Embryonic facial prominence (tissue), 1 donor: ENCODE measurements around the gene ITIH3.

Source experiments
- DNase-seq: peaks from one replicate; pipeline ENCODE4 v3.0.0-alpha.2; 2016; ENCODE audit errors: extremely low spot score

The ITIH3 gene

DNA sequence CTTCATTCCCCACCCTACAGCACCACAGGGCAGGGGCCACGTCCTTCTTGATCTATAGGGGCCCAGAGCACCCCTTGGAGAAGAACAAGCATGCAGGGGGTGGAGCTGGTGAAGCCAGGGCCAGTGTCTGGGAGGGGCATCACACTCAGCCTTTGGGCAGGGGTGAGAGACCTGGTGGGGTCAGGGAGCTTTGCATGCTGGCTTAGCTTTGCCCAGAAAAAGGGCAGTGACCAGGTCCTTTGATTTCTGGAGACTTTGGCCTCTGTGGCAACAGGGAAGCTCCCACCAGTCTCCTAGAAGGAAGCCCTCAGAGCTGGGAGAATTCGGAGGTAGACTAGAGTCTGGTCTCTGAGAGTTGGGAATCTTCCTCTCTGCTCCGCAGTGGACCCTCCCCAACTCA lies 34.9 kb downstream of the ITIH3 start:
- DNase-seq: no peak

DNA sequence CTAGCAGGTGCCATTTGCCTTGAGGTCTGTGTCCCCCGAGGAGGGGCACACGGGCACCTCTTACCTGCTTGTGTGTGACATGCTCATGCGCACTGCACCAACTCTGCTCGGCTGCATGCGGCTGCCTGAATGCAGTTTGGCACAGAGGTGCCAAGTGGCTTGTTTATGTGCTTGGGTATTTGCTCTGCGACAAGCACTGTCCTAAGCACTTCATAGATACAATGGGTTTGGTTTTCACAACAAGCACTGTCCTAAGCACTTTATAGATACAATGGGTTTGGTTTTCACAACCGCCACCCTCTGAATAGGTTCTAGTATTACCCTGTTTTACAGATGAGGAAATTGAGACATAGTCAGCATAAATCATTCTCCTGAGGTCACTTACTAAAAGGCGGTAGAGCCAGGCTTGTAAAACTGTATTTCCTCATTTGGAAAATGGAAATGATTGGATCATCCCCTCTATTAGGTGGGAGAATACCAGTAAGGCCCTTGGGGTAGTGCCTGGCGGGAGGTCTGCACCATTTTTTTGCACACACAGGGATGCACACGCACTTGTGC lies 35.4 kb downstream of the ITIH3 start:
- DNase-seq: no peak

DNA sequence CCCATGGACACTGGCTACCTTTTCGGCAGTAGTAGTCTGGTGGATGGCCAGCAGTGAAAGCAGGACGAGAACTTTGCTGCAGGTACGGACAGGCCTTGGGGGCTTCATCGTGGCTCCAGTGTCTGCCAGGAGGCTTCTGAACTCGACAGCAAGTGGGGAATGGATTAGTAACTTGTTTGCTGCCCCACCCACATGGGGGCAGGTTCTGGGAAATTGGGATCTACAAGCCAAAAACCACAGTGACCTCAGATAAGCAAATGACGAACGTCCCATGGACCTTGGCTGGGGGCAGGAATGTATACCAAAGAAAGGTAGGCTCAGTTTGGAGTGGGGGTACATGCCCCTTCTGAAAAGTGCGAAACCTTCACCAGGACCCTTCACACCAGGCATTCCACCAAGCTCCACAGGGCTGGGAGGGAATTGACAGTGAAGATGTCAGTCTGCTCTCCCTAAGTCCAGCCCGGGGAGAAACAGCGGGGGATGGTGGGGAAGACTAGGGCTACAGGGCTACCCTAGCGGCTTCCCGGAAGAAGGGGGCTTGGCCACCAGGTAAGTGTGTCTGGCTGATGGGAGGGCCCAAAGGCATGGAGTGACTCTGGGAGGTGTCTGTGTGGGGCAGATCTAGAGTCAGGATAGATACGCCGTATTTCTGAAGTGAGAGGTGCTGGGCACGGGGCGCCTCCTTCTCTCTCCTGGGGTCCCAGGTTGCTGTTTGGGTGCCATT lies 36.1 kb downstream of the ITIH3 start, which contains the start of gene ITIH4:
TSS of gene ITIH4 (minus strand) at position 138 of the 724 bp plus-strand sequence. CDS start at position 108, 30 bp downstream.
- no peak for DNase-seq

DNA sequence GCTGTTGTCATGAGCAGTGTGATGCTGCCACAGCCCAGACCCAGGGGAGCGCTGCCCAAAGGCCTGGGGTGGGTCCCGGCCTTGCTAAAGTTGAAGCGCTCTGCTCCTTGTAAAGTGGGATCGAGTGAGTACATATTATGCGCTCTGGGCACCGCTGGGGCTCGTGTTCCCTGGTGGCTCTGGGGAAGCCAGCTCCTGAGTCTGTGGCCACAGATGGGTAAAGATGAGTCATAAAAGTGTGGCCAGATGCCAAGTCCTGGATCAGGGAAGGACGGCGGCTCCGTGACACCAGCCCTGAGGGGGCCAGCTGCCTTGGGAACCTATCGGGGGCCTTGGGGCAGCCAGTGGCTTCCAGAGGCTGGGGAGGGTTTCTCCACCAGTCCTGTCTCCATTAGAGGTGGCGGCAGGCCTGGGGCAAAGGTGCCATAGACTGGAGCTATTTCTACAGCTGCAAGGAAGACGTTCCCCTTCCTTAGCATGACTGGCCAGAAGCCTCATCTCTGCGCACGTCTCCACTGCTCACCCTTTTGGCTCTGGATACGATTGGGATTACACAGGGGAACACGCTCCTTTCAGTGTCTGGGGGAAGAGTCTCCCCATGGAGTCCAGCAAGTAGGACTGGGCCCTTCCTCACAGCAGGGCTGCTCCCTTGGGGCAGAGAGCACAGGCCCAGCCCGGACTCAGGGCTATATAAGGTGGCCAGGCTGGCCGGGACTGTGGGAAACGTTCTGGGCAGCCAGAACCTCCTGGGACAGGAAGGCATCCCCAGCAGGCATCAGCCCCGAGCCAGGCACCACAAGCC lies 37.1 kb downstream of the ITIH3 start:
- DNase-seq: no peak

DNA sequence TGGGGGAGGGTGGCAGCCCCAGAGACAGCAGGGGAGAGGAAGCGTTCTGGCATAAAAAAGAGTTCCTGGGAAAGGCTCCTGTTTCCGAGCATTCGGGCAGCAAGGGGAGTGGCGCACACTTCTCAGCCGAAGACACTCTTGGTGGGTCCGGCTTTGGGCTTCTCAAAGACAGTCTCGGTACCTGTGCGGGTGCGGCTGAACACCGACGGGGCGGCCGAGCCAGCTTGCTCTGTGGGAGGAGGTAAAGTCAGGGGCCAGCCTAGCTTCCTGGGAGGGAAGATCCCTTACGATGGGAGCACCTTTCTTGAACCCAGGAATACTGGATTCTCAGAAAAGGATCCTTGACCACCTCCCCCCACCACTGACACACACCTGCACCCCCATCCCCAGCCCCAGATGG lies 38.6 kb downstream of the ITIH3 start:
- no peak for DNase-seq

DNA sequence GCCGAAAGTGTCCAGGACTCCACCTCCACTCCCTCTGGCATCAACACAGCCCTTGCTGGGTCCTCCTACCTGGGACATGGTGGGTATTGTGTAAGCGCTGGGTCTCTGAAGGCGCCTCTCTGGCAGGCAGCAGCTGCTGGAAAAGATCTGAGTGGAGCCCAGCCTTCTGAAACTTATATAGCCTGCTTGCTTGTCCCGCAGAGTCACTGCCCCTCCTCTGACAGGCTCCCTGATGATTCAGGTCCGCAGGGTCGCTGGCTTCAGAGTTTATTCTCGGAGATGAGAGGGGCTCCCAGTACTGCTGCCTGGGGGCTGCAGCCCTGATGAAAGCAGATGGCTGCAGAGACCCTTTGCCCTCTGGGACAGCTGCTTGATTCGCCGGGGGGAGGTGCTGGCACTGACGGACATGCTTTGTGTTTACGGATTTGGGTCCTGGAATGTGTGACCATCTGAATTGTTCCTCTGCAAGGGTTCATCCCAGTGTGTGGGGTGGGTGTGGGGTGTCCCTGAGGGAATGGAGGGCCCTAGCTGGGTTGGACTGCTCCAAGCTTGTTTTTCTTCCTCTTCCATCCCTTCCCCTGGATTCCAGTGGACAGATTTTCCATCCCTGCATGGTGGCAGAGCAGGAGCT lies 40.4 kb downstream of the ITIH3 start, which contains the start of gene MUSTN1:
TSS of gene MUSTN1 (minus strand) at position 149 of the 631 bp plus-strand sequence. CDS start at position 78, 71 bp downstream.
- DNase-seq: no peak

DNA sequence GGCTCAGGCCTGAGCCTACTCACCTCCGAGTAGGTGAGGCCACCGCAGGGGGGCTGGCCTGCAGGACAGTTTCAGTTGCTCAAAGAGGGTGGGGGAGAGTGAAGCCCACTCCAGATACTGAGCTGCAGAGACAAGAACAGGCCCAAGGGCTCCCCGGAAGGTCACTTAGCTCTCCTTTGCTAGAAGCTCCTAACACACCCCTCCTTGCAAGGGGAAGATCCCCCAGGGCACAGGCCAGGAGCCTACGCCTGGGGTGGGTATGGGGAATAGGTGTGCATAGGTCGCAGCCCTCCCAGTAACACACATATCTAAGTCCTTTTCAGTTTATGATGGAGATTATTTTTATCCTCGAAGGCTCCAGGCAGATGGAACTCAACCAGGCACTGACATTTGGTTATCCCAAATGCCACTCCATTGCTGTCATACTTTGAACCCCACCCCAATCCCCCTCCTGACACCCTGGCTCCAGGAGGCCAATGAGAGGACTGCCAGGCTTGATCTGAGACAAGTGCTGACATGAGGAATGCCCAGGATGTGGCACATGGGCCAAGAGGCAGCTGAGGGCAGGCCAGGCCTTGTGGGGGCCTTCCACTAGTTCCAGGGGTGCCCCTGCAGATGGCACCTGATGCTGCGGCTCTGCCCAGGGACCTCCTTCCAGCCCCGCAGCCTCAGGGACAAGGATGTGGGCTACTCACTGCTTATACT lies 41.3 kb downstream of the ITIH3 start:
- DNase-seq: no peak

DNA sequence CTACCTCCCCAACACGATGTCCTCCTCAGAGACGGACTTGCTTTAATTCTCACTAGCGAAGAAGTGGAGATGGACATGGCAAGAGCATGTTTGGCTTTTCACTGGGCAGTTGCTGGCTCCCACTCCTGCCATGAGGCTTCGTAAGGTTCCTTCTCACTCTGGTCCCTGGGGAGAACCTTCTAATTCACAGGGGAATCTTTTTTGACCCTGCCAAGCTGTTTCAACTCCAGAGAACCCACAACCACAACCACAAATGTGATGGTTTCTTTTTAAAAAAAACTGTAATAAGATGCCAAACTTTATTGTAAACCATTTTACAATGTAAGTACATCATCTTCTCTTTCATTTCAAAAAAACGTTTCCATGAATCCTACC lies 41.9 kb downstream of the ITIH3 start:
- DNase-seq: no peak

DNA sequence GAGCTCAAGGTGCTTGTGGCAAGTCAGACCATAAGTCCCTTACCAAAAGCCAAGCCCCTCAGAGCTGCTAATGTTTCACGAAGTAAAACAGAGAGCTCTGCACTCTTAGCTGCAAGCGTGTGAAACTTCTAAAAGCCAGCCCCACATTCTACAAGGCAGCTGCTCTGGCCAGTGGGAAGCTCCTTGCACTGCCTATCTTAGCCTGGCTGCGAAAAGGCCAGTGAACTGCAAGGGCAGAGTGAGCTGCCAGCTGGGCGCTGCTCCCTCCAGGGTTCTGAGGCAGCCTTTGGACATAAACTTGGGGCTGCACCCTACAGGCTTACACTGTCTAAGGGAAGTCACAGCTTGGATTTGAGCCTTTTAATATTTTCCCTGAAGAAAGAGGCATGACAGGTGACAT lies 42.4 kb downstream of the ITIH3 start:
- no peak for DNase-seq

DNA sequence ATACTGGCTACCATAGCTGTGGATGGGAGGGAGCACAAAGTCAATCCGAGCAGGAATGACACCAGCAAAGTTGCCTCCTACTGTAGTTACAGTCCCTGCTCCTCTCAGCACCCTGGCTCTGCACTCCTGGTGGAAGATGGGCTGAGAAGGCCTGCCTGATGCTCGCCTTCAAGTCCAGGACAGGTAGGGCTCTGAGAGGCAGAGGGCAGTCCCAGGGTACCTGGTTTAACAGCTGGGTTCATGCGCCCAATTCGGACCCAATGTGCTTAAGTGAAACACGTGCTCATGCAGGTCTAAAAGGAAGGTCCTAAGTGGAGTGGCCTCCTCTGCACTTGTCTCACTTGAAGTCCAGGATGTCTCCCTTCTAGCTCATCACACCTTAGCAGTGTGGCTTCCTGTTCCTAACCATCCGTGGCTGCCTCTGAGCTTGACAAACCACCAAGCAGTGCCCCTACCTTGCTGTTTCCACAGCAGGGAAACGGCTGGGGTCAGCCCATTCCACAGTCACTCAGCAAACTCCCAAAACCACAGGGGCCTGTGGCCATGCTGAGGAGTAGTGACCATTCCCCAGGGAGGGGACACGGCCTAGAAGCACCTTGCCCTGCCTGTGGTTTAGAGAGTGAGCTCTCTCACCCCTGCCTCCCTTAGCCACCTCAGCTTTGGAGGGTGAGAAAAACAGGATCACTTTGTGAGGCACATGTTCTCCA lies 44.1 kb downstream of the ITIH3 start:
- DNase-seq: no peak

DNA sequence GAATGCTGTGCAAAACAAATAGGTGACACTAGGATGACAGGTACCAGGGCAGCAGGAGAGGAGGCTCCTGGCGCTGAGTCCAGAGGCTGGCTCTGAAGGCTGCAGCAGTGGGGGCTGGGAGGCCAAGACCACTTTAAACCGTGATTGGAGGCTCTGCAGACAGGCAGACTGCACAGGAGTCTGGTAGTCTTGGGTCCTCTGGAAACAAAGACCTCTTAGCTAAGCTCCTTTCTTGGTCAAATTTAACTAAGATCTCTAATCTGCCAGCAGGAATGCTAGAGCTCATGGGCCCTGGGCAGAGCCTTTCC lies 44.6 kb downstream of the ITIH3 start:
- no peak for DNase-seq

DNA sequence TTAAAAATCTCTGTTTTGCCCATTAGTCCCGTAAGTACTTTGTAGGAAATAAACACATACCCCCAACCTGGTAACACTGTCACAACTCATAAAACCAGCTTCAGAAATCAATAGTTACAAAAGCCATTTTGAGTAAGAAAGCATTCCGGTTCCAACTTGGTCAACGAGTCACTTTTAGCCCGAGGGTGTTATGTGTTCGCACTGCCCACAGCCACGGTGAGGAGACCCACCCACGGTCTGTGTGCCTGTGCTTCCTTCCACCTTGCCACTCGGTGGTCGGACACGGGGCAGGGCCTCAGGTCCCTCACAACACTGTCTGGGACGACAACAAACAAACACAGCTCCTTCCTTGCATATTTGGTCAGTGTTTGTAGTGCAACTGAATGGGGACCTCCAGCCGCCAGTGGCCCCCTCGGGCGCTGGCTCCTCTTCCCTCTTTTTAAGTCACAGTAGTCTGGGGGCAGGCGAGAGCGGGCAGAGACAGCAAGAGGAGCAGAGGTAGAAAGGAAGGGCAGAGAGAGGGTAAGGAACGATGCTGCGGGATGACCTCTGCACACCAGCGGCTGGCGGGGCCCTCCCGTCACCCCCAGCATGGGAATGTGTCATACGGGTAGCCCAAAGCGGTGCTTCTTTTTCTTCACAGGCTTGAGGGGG lies 45.4 kb downstream of the ITIH3 start:
- no peak for DNase-seq

DNA sequence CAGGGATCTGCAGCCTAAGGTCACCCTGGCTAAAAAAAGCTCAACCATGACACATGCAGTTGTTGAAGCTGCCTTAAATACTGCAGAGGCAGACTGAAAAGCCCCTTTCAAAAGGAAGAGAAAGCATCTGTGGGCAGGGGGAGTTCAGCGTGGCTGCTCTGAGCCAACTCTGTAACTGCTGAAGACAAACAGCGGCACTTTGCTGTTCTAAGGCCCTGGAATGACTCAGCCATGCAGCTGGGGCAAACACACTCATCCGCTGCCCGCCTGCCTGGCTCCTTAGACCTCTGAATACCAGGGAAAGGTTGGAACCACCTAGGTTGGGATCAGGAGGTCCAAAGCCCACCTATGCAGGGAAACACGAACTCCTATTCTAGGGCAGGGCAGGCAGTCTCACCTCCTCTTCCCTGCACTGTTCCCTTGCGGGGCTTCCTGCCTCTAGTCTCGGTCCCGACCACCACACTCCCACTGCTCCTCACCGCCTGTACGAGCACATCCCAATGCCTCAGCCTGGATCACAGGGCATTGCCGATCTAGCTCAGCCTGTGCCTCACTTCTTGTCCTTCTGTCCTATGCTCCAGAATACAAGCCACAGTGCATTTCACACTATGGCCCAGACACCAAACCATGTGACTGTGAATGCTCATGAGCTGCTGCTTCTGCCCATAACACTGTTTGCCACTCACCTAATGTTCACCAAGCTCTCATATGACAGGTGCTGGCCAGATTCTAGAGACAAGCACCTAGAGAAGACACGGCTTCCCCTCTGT lies 46.8 kb downstream of the ITIH3 start:
- no peak for DNase-seq

DNA sequence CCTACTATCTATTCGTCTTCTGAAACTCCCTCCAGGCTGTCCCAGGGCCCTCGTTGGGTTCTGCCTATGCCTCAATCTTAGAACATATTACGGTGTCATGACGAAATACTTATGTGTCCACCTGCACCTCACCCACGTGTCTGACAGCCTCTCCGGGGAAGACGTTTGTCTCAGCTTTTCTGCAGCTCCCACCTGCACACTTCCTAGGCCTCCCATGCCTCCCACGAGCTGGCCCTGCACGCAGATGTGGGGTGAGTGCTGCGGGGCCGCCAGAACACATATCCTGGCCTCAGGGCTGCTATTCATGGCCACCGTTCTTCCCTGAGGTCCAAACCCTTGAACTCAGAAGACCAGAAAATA lies 47.4 kb downstream of the ITIH3 start:
- DNase-seq: no peak

DNA sequence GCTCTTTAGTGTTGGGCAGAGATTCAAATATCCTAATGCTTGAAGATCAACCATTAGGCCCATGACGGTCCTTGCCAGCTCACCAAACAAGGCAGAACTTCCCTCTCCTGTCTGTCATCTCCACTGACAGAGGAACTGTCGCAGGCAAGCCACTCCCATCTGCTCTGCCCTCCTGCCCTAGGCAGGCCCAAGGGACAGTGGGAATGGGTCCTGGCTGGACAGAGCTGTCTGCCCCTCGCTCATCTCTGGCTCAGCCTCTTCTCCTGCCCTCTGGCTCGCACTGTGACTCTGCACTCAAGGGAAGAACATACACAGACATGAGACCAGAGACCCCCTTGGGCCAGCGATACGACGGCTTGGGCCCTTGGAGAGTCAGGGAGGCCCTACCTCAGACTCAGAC lies 47.8 kb downstream of the ITIH3 start:
- DNase-seq: no peak

DNA sequence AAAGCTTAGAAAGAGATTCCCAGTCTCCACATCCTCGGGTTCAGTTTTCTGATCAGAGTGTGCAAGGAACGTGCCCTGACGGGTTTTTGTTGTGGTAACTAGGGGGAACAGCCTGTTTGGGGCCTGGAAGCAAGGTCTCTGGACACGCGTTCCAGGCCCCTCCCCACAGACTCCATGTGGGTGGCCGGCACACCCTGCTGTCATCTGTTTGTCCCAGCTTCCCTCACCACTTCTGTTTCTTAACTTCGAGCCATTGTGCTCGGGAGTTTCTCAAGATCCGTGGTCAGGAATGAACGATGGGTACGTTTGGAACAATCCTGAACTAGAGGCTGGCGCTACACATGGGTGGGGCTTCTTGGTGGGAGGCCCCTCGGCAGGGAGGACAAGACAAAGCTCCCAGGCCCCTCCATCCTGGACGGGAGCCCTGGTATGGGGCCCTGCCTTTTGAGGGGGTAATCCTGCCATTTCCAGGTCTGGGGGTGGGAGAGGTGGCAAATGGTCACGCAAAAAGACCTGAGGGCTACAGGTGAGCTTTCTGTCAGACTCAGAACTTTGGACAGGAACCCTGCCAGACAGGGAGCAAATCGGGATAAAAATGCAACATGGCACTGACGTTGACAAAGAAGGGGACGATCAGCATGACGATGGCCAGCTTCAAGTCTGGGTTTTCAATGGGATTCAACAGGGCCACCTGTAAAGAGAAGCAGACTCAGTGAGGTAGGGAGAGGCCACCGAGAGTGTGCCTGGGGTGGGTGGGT lies 48.7 kb downstream of the ITIH3 start:
- DNase-seq: no peak

DNA sequence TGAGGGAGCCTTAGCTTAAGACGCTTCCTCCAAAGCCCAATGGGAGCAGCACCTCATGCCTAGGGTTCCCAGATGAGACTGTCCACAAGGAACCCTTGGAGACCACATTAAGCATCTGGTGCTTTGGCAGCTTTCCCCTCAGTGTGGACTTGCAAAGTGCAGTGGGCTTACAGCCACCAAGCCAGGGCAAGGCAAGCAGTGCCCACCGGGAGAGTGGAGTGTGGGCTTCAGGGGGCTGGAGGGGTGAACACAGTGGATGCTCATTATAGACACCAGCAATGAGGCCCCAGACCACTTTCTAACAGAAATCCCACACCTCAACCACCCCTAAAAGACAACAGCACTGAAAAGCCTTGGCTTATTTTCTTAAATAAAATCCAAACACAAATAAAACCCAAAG lies 49.3 kb downstream of the ITIH3 start:
- no peak for DNase-seq

DNA sequence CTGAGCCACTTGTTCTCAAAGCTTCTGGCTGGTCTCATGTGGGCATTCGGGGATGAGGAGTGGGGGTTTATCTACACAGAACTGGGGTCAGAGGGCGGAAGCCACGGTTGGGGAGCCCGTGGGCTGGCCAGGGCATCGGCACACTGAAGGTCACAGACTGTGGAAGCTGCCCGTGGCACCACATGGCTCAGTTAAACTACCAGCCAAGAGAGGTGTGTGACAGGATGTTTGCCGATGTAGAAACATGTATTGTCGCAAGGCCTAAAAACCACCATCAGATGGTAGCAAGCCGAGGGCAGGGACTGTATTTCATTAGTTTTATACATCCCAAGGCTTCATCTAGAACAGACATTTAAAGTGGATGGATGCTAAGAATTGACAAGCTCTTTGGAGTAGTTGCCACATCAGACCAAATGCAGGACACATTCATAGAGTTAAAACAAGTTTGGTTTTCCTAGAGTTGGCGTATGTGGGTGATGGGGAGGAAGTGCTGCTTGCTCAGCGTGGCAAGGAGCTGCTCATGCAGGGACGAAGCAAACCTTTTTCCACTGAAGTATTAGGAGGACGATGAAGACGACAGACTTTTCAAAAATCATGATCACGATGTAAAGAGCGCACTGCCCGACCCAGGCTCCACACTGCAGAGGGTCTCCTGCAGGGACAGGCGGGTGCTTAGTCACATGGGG lies 49.8 kb downstream of the ITIH3 start:
- no peak for DNase-seq

DNA sequence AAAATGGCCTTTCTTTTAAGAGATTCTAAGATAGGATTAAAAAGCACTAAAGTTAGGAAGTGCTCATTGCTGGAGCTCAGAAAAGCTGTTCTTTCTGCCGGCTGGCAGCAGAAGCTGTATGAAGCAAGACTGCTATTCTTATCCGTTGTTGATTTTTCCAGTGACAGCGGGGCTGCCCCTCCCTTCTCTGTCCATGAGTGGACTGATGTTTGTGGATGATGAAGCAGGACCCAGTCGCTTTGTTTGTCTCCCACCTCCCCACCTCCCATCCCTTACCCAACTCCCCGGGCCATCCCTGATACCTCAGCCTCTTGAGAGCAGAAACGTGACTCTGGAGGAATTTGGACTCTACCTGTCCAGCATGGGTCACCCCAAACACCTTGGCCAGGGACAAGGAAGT lies 50.6 kb downstream of the ITIH3 start:
- DNase-seq: no peak
